H1 (cell line): ENCODE results near the gene ALOX15. TPM values are rescaled to one million over a fixed set of nuclear protein-coding genes. Genes with fewer than 3 reads are reported as not detected.
A peak's percentile ranks its signal among the peaks of the same experiment; 100 is the strongest.

ENCODE experiments used
- CTCF ChIA-PET: fragments of 300-600 bp; sonication (Branson Sonifier 250); formaldehyde crosslinking; loops from one replicate; lab custom pipeline; 2021; ENCODE audit not compliant: partially characterized antibody; lab: Charles Lee
- POLR2A ChIA-PET: fragments of 300-600 bp; sonication (Branson Sonifier 250); formaldehyde crosslinking; loops from one replicate; lab custom pipeline; 2021; ENCODE audit warnings: inconsistent platforms; ENCODE audit not compliant: partially characterized antibody; lab: Charles Lee
- DNase-seq, 2 experiments: peaks; one replicate each; pipeline versions ENCODE4 v3.0.0 to v3.0.0-alpha.2; 2010 to 2022; ENCODE audit warnings: low spot score in 2 of 2, low read depth in 1 of 2, mixed read lengths in 1 of 2
- FAIRE-seq: peaks from 2 replicates; lab custom pipeline; 2011; peaks lifted over from hg19 to GRCh38; lab: Jason Lieb, UNC
- H2AFZ ChIP-seq: 2 replicates; pipeline ENCODE4 v1.8.1; 2012; ENCODE audit warnings: low read length, inconsistent platforms
- H2AK5ac ChIP-seq: 2 replicates; pipeline ENCODE4 v1.6.1; 2013; ENCODE audit warnings: low read depth, low read length
- H2BK120ac ChIP-seq: replicated peaks from 2 replicates; pipeline ENCODE3; 2013; ENCODE audit warnings: low read depth, low read length, inconsistent platforms
- H2BK12ac ChIP-seq: 2 replicates; pipeline ENCODE4 v1.6.1; 2013; ENCODE audit warnings: low read depth, low read length
- H2BK15ac ChIP-seq: 2 replicates; pipeline ENCODE4 v1.6.1; 2013; ENCODE audit warnings: low read length
- H2BK20ac ChIP-seq: 2 replicates; pipeline ENCODE4 v1.6.1; 2013; ENCODE audit warnings: low read length
- H2BK5ac ChIP-seq: 2 replicates; pipeline ENCODE4 v1.6.1; 2013; ENCODE audit warnings: low read depth, low read length
- H3K14ac ChIP-seq: 2 replicates; pipeline ENCODE4 v1.6.1; 2013; ENCODE audit warnings: inconsistent platforms; ENCODE audit not compliant: insufficient read length
- H3K18ac ChIP-seq: 2 replicates; pipeline ENCODE4 v1.6.1; 2013; ENCODE audit warnings: low read length; ENCODE audit errors: extremely low read depth
- H3K23ac ChIP-seq: 2 replicates; pipeline ENCODE4 v1.6.1; 2013; ENCODE audit warnings: inconsistent platforms; ENCODE audit not compliant: insufficient read length
- H3K23me2 ChIP-seq: 2 replicates; pipeline ENCODE4 v1.6.1; 2013; ENCODE audit warnings: low read depth, low read length
- H3K27ac ChIP-seq: 2 replicates; pipeline ENCODE4 v1.6.1; 2011; ENCODE audit warnings: low read depth, low read length, inconsistent platforms
- H3K27me3 ChIP-seq, 4 experiments: replicated peaks in 1 of 4; 1 replicate in 1 of 4; 2 replicates in 3 of 4; pipeline versions ENCODE4 v1.6.1 to v1.8.1; 2011 to 2013; ENCODE audit warnings: low read length in 3 of 4, mild to moderate bottlenecking in 3 of 4, inconsistent platforms in 2 of 4, mixed read lengths in 2 of 4, moderate library complexity in 1 of 4; ENCODE audit not compliant: control insufficient read depth in 3 of 4, insufficient read depth in 3 of 4; ENCODE audit errors: extremely low read depth in 1 of 4
- H3K36me3 ChIP-seq, 4 experiments: 2 replicates each; pipeline versions ENCODE4 v1.6.1 to v1.8.1; 2011 to 2013; ENCODE audit warnings: mild to moderate bottlenecking in 4 of 4, low read length in 3 of 4, moderate library complexity in 2 of 4, control low read depth in 1 of 4, inconsistent platforms in 1 of 4; ENCODE audit not compliant: insufficient read depth in 4 of 4, control insufficient read depth in 2 of 4
- H3K4ac ChIP-seq: replicated peaks from 2 replicates; pipeline ENCODE3; 2013; ENCODE audit warnings: low read length, low read depth, mixed read lengths, inconsistent platforms; ENCODE audit not compliant: insufficient read length
- H3K4me1 ChIP-seq, 4 experiments: replicated peaks in 1 of 4; 1 replicate in 1 of 4; 2 replicates in 3 of 4; pipeline versions ENCODE4 v1.6.1 to v1.8.1; 2011 to 2013; ENCODE audit warnings: low read length in 3 of 4, inconsistent platforms in 2 of 4, mixed read lengths in 1 of 4; ENCODE audit not compliant: insufficient read depth in 4 of 4, control insufficient read depth in 3 of 4
- H3K4me2 ChIP-seq, 2 experiments: 2 replicates each; pipeline versions ENCODE4 v1.6.1 to v1.8.1; 2011 to 2013; ENCODE audit warnings: low read depth in 2 of 2, low read length in 2 of 2, control low read depth in 1 of 2, inconsistent platforms in 1 of 2, mild to moderate bottlenecking in 1 of 2; ENCODE audit not compliant: insufficient read depth in 1 of 2
- H3K4me3 ChIP-seq, 4 experiments: fragments of 200-600, 300-600 bp in 1 of 4; sonication (generic), shearing (Covaris generic), sonication (Bioruptor Twin) in 1 of 4; 2 replicates each; pipeline versions ENCODE4 v1.5.1 to v1.8.1; 2011 to 2016; ENCODE audit warnings: low read length in 4 of 4, low read depth in 3 of 4, control low read depth in 2 of 4, inconsistent platforms in 2 of 4, mild to moderate bottlenecking in 2 of 4, mixed read lengths in 1 of 4, moderate library complexity in 1 of 4; ENCODE audit not compliant: insufficient read depth in 2 of 4; ENCODE audit errors: extremely low read depth in 1 of 4
- H3K56ac ChIP-seq: replicated peaks from 2 replicates; pipeline ENCODE3; 2013; ENCODE audit warnings: low read depth, mild to moderate bottlenecking, mixed read lengths, low read length, inconsistent platforms; ENCODE audit not compliant: insufficient read length
- H3K79me1 ChIP-seq: 2 replicates; pipeline ENCODE4 v1.6.1; 2013; ENCODE audit warnings: low read depth, low read length, control low read depth
- H3K79me2 ChIP-seq, 2 experiments: 2 replicates each; pipeline versions ENCODE4 v1.6.1 to v1.8.1; 2012 to 2013; ENCODE audit warnings: low read length in 2 of 2, mild to moderate bottlenecking in 2 of 2, inconsistent platforms in 1 of 2; ENCODE audit not compliant: insufficient read depth in 2 of 2, control insufficient read depth in 1 of 2
- H3K9ac ChIP-seq, 4 experiments: replicated peaks in 1 of 4; 1 replicate in 1 of 4; 2 replicates in 3 of 4; pipeline versions ENCODE4 v1.6.1 to v1.8.1; 2011 to 2013; ENCODE audit warnings: low read depth in 3 of 4, low read length in 3 of 4, control low read depth in 2 of 4, mild to moderate bottlenecking in 2 of 4, moderate library complexity in 2 of 4, inconsistent platforms in 1 of 4; ENCODE audit errors: extremely low read depth in 1 of 4
- H3K9me3 ChIP-seq, 2 experiments: 2 replicates each; pipeline versions ENCODE4 v1.6.1 to v1.8.1; 2012 to 2013; ENCODE audit warnings: mild to moderate bottlenecking in 2 of 2, moderate library complexity in 2 of 2, control low read depth in 1 of 2, inconsistent platforms in 1 of 2, low read depth in 1 of 2, low read length in 1 of 2, mixed read lengths in 1 of 2; ENCODE audit not compliant: insufficient read depth in 2 of 2
- H4K20me1 ChIP-seq, 2 experiments: replicated peaks in 1 of 2; 2 replicates each; pipeline versions ENCODE3 to v1.8.1; 2011 to 2013; ENCODE audit warnings: inconsistent platforms in 2 of 2, low read length in 2 of 2, mild to moderate bottlenecking in 1 of 2; ENCODE audit not compliant: insufficient read depth in 2 of 2, control insufficient read depth in 1 of 2
- H4K5ac ChIP-seq: 2 replicates; pipeline ENCODE4 v1.6.1; 2013; ENCODE audit warnings: low read length, low read depth, mixed read lengths, inconsistent platforms; ENCODE audit not compliant: insufficient read length
- H4K8ac ChIP-seq: 2 replicates; pipeline ENCODE4 v1.8.0; 2013; ENCODE audit warnings: mild to moderate bottlenecking, moderate library complexity, low read length, inconsistent platforms; ENCODE audit not compliant: insufficient read depth; ENCODE audit errors: extremely low read depth
- H4K91ac ChIP-seq: replicated peaks from 2 replicates; pipeline ENCODE3; 2013; ENCODE audit warnings: low read length, mixed read lengths, inconsistent platforms; ENCODE audit not compliant: insufficient read length
- ASH2L ChIP-seq: fragments of 200-600, 300-600 bp; sonication (generic); IDR thresholded peaks from one replicate; pipeline ENCODE4 v1.7.1; 2017; ENCODE audit warnings: low read length
- CREB1 ChIP-seq: IDR thresholded peaks from 2 replicates; pipeline ENCODE4 v1.6.1; 2012; ENCODE audit warnings: inconsistent platforms
- CTBP2 ChIP-seq: IDR thresholded peaks from 2 replicates; pipeline ENCODE4 v1.7.0; 2011; ENCODE audit warnings: borderline replicate concordance, mild to moderate bottlenecking, moderate library complexity, mixed read lengths, low read length; ENCODE audit not compliant: insufficient read depth, insufficient read length
- EGR1 ChIP-seq: IDR thresholded peaks from 2 replicates; pipeline ENCODE4 v1.6.1; 2011; ENCODE audit warnings: low read depth, low read length, borderline replicate concordance
- HDAC6 ChIP-seq: IDR thresholded peaks from one replicate; pipeline ENCODE4 v1.7.1; 2012; ENCODE audit warnings: low read depth, mild to moderate bottlenecking, inconsistent platforms, low read length, moderate library complexity
- JUN ChIP-seq: IDR thresholded peaks from 2 replicates; pipeline ENCODE4 v1.6.1; 2011; ENCODE audit warnings: low read depth, mild to moderate bottlenecking, improper control_type of control experiment, low read length
- NRF1 ChIP-seq: IDR thresholded peaks from 2 replicates; pipeline ENCODE4 v1.6.1; 2011; ENCODE audit warnings: mild to moderate bottlenecking, low read depth, low read length, improper control_type of control experiment
- RNF2 ChIP-seq: fragments of 200-900, 300-1000 bp; sonication (generic); IDR thresholded peaks from 2 replicates; pipeline ENCODE4 v1.7.1; 2016; ENCODE audit warnings: borderline replicate concordance, low read depth, mild to moderate bottlenecking, antibody characterized with exemption, low read length; ENCODE audit not compliant: poor library complexity, severe bottlenecking; ENCODE audit errors: missing control alignments
- SIN3A ChIP-seq, 2 experiments: IDR thresholded peaks in 1 of 2; conservative IDR thresholded peaks in 1 of 2; 2 replicates each; pipeline ENCODE4 v1.6.1; 2011 to 2012; ENCODE audit warnings: low read length in 2 of 2, improper control_type of control experiment in 1 of 2, low read depth in 1 of 2, mild to moderate bottlenecking in 1 of 2
- SUZ12 ChIP-seq: fragments of 200-600 bp; sonication (generic); IDR thresholded peaks from 2 replicates; pipeline ENCODE4 v1.6.1; 2012; ENCODE audit warnings: mild to moderate bottlenecking, inconsistent platforms, low read length, moderate library complexity, mixed read lengths
- TBP ChIP-seq: IDR thresholded peaks from 2 replicates; pipeline ENCODE4 v1.6.1; 2011; ENCODE audit warnings: low read depth, low read length, improper control_type of control experiment
- TEAD4 ChIP-seq: IDR thresholded peaks from 2 replicates; pipeline ENCODE4 v1.6.1; 2012; ENCODE audit warnings: low read depth, low read length, inconsistent platforms, mixed read lengths
- YY1 ChIP-seq: IDR thresholded peaks from 2 replicates; pipeline ENCODE4 v1.6.1; 2011; ENCODE audit warnings: low read depth, mild to moderate bottlenecking, low read length
- ZNF274 ChIP-seq: IDR thresholded peaks from 2 replicates; pipeline ENCODE4 v1.7.0; 2012; ENCODE audit warnings: low read length, borderline replicate concordance; ENCODE audit errors: extremely low read depth
- WGBS, 2 experiments: shearing (Covaris generic) in 1 of 2; methylation state at CpG; one replicate each; pipeline versions ENCODE4 v1.1.6 to v1.1.7; 2013 to 2015; ENCODE audit warnings: low lambda C conversion rate in 2 of 2, mixed read lengths in 2 of 2, inconsistent platforms in 1 of 2, low coverage in 1 of 2, missing lambda C conversion rate in 1 of 2; ENCODE audit not compliant: insufficient replicate concordance in 2 of 2, insufficient coverage in 1 of 2, insufficient read length in 1 of 2; ENCODE audit errors: extremely low coverage in 1 of 2, missing lambda C conversion rate in 1 of 2; 5-methylcytosine and 5-hydroxymethylcytosine counted together
- polyA plus RNA-seq, 7 experiments: library from polyadenylated mRNA; depleted of rRNA in 3 of 7; stranded (reverse) in 5 of 7; unstranded in 2 of 7; fragments of >200 nt in 5 of 7; fragments of 200-250 nt in 2 of 7; gene quantifications; 1 replicate in 5 of 7; 2 replicates in 1 of 7; 4 replicates in 1 of 7; pipeline versions ENCODE4 v1.2.1 to v1.2.3, GENCODE V29; 2011 to 2013; ENCODE audit warnings: missing spikeins in 2 of 7, mixed read lengths in 2 of 7
- total RNA-seq: library from RNA; stranded (reverse); fragmentation: NEBNext Ultra II Directional; extraction: Animal tissue kit (Norgen Biotek cat#: 25700); gene quantifications from 2 replicates; pipeline ENCODE4 v1.2.1, GENCODE V29; 2021

The ALOX15 gene
- total and polyA plus RNA-seq, 2 of the 8 experiments (the other 6 are each of a cell fraction or from before 2014, with no cell fraction given): 1.5 to 1.7 TPM

DNA sequence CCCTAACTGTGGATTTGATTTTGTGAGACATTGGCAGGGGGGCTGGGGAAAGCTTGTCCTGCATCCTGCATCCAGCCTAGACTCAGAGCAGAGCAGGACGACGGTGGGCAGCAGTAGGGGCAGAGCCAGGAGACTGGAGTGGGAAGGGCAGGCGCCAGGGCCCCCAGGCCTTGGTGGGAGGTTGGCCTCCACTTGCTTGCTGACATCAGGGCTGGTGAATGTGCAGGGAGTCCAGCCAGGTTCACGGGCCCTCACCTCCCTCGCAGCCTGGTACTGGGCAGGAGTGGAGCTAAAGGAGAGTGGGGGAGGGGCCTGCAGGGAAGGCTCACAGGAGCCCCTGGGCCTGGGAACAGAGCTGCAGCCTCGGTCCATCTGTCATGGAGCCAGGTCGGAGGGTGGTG lies 59.4 kb downstream of the ALOX15 start:
- H4K8ac ChIP-seq: no peak overlapping the region
- no peak overlapping the region for H4K5ac ChIP-seq
- H3K79me1 ChIP-seq: no peaks in the 10 kb centered on the region
- 89% methylated on average over 5 of the region's 7 CpGs; no CpG with 5 or more reads in 1 of the 2 experiments for WGBS, 2 experiments
- no peaks in the 10 kb centered on the region for H3K36me3 ChIP-seq
- FAIRE-seq: no peak
- no peaks in the 10 kb centered on the region for H3K79me2 ChIP-seq
- H2BK5ac ChIP-seq: no peak overlapping the region
- peak overlapping the region; percentile 19; the same call in 1 of the 2 replicates for H3K18ac ChIP-seq
- H2BK12ac ChIP-seq: no peak overlapping the region
- peaks cover 8 to 45% (median 38%) of the 10 kb centered on the region in 4 experiments for H3K27me3 ChIP-seq
- H3K27ac ChIP-seq: no peak overlapping the region
- H3K23me2 ChIP-seq: peaks cover 10% of the 10 kb centered on the region; the same call in 1 of the 2 replicates
- no peaks in the 10 kb centered on the region for H3K9me3 ChIP-seq
- TF ChIP-seq CTBP2 (no peak), ZNF274 (no peak), TBP (no peak), ASH2L (no peak), RNF2 (no peak), YY1 (no peak), EGR1 (no peak), SIN3A (conservative IDR thresholded peaks at IDR 0.05 in 1 of 2, IDR thresholded peaks at IDR 0.05 in 1 of 2; ENCODE audit: low read depth in 1 of 2, low read length in 2 of 2) (no peak), NRF1 (no peak), JUN (no peak), SUZ12 (no peak), TEAD4 (no peak), HDAC6 (no peak), CREB1 (no peak)
- DNase-seq: no peak
- no peak overlapping the region for H3K14ac ChIP-seq
- H2AFZ ChIP-seq: no peak overlapping the region
- 0 out of 2 replicates have a peak overlapping the region, but pooled peaks have one; percentile 16 for H2BK15ac ChIP-seq
- no peak overlapping the region for H3K4ac ChIP-seq
- POLR2A ChIA-PET: interaction anchor here (0.9 to 1.6 kb wide), 4 partner anchors 9 to 44 kb away, joined by 5 to 6 read pairs (median 5); no protein-coding TSS in a partner anchor
- H3K4me2 ChIP-seq: peak overlapping the region in 1 of 2 experiments; percentile 29; a peak in 1 of 4 replicates
- peaks cover 0 to 1% of the 10 kb centered on the region in 2 experiments for H4K20me1 ChIP-seq
- no peak overlapping the region for H3K23ac ChIP-seq
- H3K4me3 ChIP-seq: no peak overlapping the region
- no peak overlapping the region for H4K91ac ChIP-seq
- 0 out of 2 replicates have a peak overlapping the region, but pooled peaks have one; percentile 72 for H2BK20ac ChIP-seq
- H2AK5ac ChIP-seq: no peak overlapping the region
- no peak overlapping the region for H3K56ac ChIP-seq
- H2BK120ac ChIP-seq: no peak overlapping the region
- CTCF ChIA-PET: interaction anchor here (0.6 to 8.8 kb wide), 7 partner anchors 14 to 144 kb away, joined by 3 to 114 read pairs (median 7); partner anchors contain the start of gene GGT6
- H3K4me1 ChIP-seq: peaks cover 3 to 22% (median 16%) of the 10 kb centered on the region in 4 experiments
- no peak overlapping the region for H3K9ac ChIP-seq
